GM12878 (cell line): ENCODE results near the gene GORASP1. TPM values are rescaled to one million over a fixed set of nuclear protein-coding genes. Genes with fewer than 3 reads are reported as not detected.

Experiments
- ATAC-seq: fragments of 200-7000 bp; cut with Tn5 transposase; 3 replicates; pipeline ENCODE4 v1.9.1; 2020; ENCODE audit warnings: mild to moderate bottlenecking, moderate library complexity
- BruUV-seq: library from RNA; stranded (reverse); fragments of 400-500 nt; replicated peaks from 2 replicates; lab custom pipeline; 2021; lab: Mats Ljungman, UMichigan
- CTCF ChIA-PET: fragments of 300-600 bp; sonication (Branson Sonifier 250); formaldehyde crosslinking; extraction: SDS; loops from one replicate; lab custom pipeline; 2021; ENCODE audit warnings: inconsistent platforms; lab: Yijun Ruan, JAX
- POLR2A ChIA-PET: fragments of 350-600 bp; formaldehyde crosslinking; extraction: SDS; loops from one replicate; lab custom pipeline; 2021; ENCODE audit warnings: inconsistent platforms; lab: Charles Lee
- RAD21 ChIA-PET: fragments of 300-600 bp; sonication (Branson Sonifier 250); formaldehyde crosslinking; loops from one replicate; lab custom pipeline; 2023; ENCODE audit warnings: antibody characterized with exemption; ENCODE audit not compliant: unreplicated experiment; lab: Charles Lee
- SMC1A ChIA-PET: fragments of 300-600 bp; sonication (Branson Sonifier 250); formaldehyde crosslinking; loops from one replicate; lab custom pipeline; 2023; ENCODE audit not compliant: unreplicated experiment, uncharacterized antibody; lab: Charles Lee
- DNase-seq: peaks from one replicate; pipeline ENCODE4 v3.0.0-alpha.2; 2011; ENCODE audit warnings: low read depth, low spot score
- FAIRE-seq: peaks from 3 replicates; lab custom pipeline; 2011; peaks lifted over from hg19 to GRCh38; lab: Jason Lieb, UNC
- H2AFZ ChIP-seq: 2 replicates; pipeline ENCODE4 v1.6.0; 2011; ENCODE audit warnings: low read depth, low read length, control low read depth; ENCODE audit not compliant: control insufficient read depth
- H3K27ac ChIP-seq: 2 replicates; pipeline ENCODE4 v1.5.1; 2011; ENCODE audit warnings: control low read depth; ENCODE audit not compliant: control insufficient read depth, insufficient read depth
- H3K27me3 ChIP-seq, 2 experiments: replicated peaks in 1 of 2; 2 replicates each; pipeline versions ENCODE4 v1.6.0 to v1.6.1; 2011; ENCODE audit warnings: low read length in 1 of 2; ENCODE audit not compliant: control insufficient read depth in 2 of 2, insufficient read depth in 2 of 2
- H3K36me3 ChIP-seq, 2 experiments: 2 replicates each; pipeline ENCODE4 v1.5.1; 2011; ENCODE audit warnings: low read length in 1 of 2; ENCODE audit not compliant: control insufficient read depth in 2 of 2, insufficient read depth in 2 of 2
- H3K4me1 ChIP-seq: 2 replicates; pipeline ENCODE4 v1.6.1; 2011; ENCODE audit warnings: mild to moderate bottlenecking, low read length, moderate library complexity, mixed read lengths; ENCODE audit not compliant: control insufficient read depth, insufficient read depth
- H3K4me2 ChIP-seq: 2 replicates; pipeline ENCODE4 v1.6.0; 2011; ENCODE audit warnings: control low read depth; ENCODE audit not compliant: control insufficient read depth, insufficient read depth
- H3K4me3 ChIP-seq: fragments of 200-600 bp; sonication (generic); 2 replicates; pipeline ENCODE4 v1.5.1; 2016
- H3K79me2 ChIP-seq: 2 replicates; pipeline ENCODE4 v1.6.0; 2011; ENCODE audit warnings: low read length; ENCODE audit not compliant: control insufficient read depth, insufficient read depth
- H3K9ac ChIP-seq: 2 replicates; pipeline ENCODE4 v1.8.0; 2011; ENCODE audit warnings: low read length, control low read depth, mixed read lengths; ENCODE audit not compliant: control insufficient read depth, insufficient read depth
- H3K9me3 ChIP-seq: replicated peaks from 3 replicates; pipeline ENCODE4 v1.5.1; 2011; ENCODE audit warnings: mild to moderate bottlenecking, low read length; ENCODE audit not compliant: control insufficient read depth, insufficient read depth
- H4K20me1 ChIP-seq: 2 replicates; pipeline ENCODE4 v1.6.0; 2011; ENCODE audit not compliant: control insufficient read depth, insufficient read depth
- MEF2B ChIP-seq: fragments of 450-650 bp; IDR thresholded peaks from 2 replicates; pipeline ENCODE4 v1.6.1; 2018; ENCODE audit warnings: mild to moderate bottlenecking, moderate library complexity; ENCODE audit not compliant: partially characterized antibody, poor library complexity, severe bottlenecking
- NR2C1 ChIP-seq: fragments of 450-650 bp; IDR thresholded peaks from 2 replicates; pipeline ENCODE4 v1.6.1; 2017; ENCODE audit warnings: antibody characterized with exemption, mild to moderate bottlenecking, moderate library complexity
- NRF1 ChIP-seq: conservative IDR thresholded peaks from 2 replicates; pipeline ENCODE4 v1.6.1; 2011; ENCODE audit warnings: mild to moderate bottlenecking, low read depth, low read length, improper control_type of control experiment
- SMARCA5 ChIP-seq: fragments of 450-650 bp; IDR thresholded peaks from 2 replicates; pipeline ENCODE4 v1.6.1; 2017; ENCODE audit warnings: mild to moderate bottlenecking
- TARDBP ChIP-seq: IDR thresholded peaks from 2 replicates; pipeline ENCODE4 v1.6.1; 2016; ENCODE audit warnings: borderline replicate concordance
- WGBS: methylation state at CpG from one replicate; pipeline ENCODE4 v1.1.6; 2016; ENCODE audit warnings: low lambda C conversion rate; ENCODE audit not compliant: insufficient replicate concordance, insufficient coverage; ENCODE audit errors: missing lambda C conversion rate; 5-methylcytosine and 5-hydroxymethylcytosine counted together
- in situ Hi-C: fragments of 300-500 bp; cut with MboI; formaldehyde crosslinking; loops from 9 replicates; pipeline ENCODE4 v1.14.3; 2018; ENCODE audit warnings: mixed read lengths
- intact Hi-C: fragments of 100-400 bp; cut with micrococcal nuclease; formaldehyde crosslinking; loops from one replicate; pipeline ENCODE4 v1.14.2; 2022; ENCODE audit not compliant: unreplicated experiment
- polyA plus RNA-seq, 11 experiments: library from polyadenylated mRNA; depleted of rRNA in 4 of 11; unstranded in 6 of 11; stranded (reverse) in 5 of 11; fragments of >200 nt; fragmentation: Nextera tagmentation in 4 of 11; fragmentation: Illumina TruSeq in 1 of 11; extraction: Ambion mirVana in 4 of 11; extraction: Trizol in 1 of 11; gene quantifications; 1 replicate in 1 of 11; 2 replicates in 10 of 11; pipeline versions ENCODE4 v1.2.1 to v1.2.3, GENCODE V29; 2011 to 2016; ENCODE audit warnings: inconsistent platforms in 2 of 11, missing spikeins in 2 of 11, low read depth in 1 of 11
- total RNA-seq, 4 experiments: library from RNA; depleted of rRNA in 3 of 4; stranded (reverse); fragments of >200 nt in 3 of 4; fragmentation: Illumina TruSeq in 1 of 4; extraction: Trizol in 1 of 4; gene quantifications; 2 replicates each; pipeline versions ENCODE4 v1.2.1 to v1.2.3, GENCODE V29; 2013 to 2021
- TF ChIP-seq, protein P1 (sequence below): IDR thresholded peaks from 2 replicates; pipeline ENCODE4 v1.6.1; 2012; ENCODE audit warnings: mild to moderate bottlenecking, low read depth, low read length
- TF ChIP-seq, protein P2 (sequence below): IDR thresholded peaks from 2 replicates; pipeline ENCODE4 v1.6.1; 2011; ENCODE audit warnings: mild to moderate bottlenecking, low read depth, low read length, moderate library complexity; ENCODE audit not compliant: insufficient replicate concordance
- TF ChIP-seq, protein P3 (sequence below): IDR thresholded peaks from 2 replicates; pipeline ENCODE4 v1.6.1; 2012; ENCODE audit warnings: low read depth, low read length, improper control_type of control experiment
- TF ChIP-seq, protein P4 (sequence below): fragments of 450-650 bp; IDR thresholded peaks from 2 replicates; pipeline ENCODE4 v1.6.1; 2017; ENCODE audit warnings: mild to moderate bottlenecking, moderate library complexity
- TF ChIP-seq, protein P5 (sequence below): IDR thresholded peaks from 2 replicates; pipeline ENCODE4 v1.6.1; 2012; ENCODE audit warnings: low read length, inconsistent platforms

GORASP1 gene
- total and polyA plus RNA-seq, 10 of the 15 experiments (the other 5 are each of a cell fraction or from before 2014, with no cell fraction given): 3.6 to 32.7 (median 23.2) TPM

DNA sequence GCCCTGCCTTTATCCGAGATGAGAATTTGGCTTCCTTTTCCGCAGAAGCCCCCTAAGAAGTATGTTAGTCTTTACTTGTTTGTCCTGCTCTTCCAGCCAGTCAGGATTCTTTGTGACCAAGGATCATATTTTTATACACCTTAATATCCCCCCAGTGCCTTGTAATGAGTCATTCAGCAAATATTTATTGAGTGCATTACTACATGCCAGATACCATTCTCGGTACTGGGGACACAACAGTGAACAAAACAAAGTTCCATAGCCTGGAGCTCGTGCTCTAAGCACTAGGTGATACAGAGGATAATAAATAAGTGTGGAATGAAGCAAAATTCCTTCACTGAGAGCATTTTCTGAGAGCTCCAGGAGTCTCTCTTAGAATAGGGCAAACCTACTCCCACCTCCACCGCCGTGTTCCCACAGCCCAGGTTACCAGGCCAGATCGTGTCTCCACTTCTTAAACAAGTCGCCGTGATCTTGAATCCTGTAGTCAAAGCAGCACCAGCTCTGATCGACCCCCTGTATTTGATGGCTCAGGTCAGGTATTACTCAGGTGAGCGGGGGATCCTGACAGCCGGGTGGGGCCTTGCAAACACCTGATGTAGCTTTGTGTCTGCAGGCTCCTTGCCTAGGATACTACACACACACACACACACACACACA lies 18.5 kb upstream of the GORASP1 start:
- H3K4me3 ChIP-seq: no peak overlapping the region
- ChIA-PET RAD21 (interaction anchor here (1.0 to 4.2 kb wide), 6 partner anchors 31 to 169 kb away, joined by 3 to 40 read pairs (median 3); no protein-coding TSS in a partner anchor), SMC1A (interaction anchor here (0.9 to 4.8 kb wide), 10 partner anchors 13 to 166 kb away, joined by 3 to 45 read pairs (median 4); partner anchors contain the start of gene XIRP1), POLR2A (no interaction called here), CTCF (interaction anchor here (0.5 to 4.5 kb wide), 19 partner anchors 8 to 166 kb away, joined by 3 to 47 read pairs (median 6); partner anchors contain the start of genes GORASP1, TTC21A and XIRP1)
- in situ Hi-C loops (no loop called here), intact Hi-C loops (no loop called here)
- H3K9ac ChIP-seq: no peak overlapping the region
- H3K4me1 ChIP-seq: peaks cover 25% of the 10 kb centered on the region
- FAIRE-seq: no peak
- ATAC-seq: no peak
- BruUV-seq: no TSS peak
- WGBS: 75% methylated on average over 12 of the region's 12 CpGs
- no peaks in the 10 kb centered on the region for H3K27me3 ChIP-seq
- no peaks in the 10 kb centered on the region for H3K9me3 ChIP-seq
- H3K36me3 ChIP-seq: no peaks in the 10 kb centered on the region
- H3K4me2 ChIP-seq: no peak overlapping the region
- no peak for DNase-seq
- H3K79me2 ChIP-seq: no peaks in the 10 kb centered on the region
- H3K27ac ChIP-seq: no peak overlapping the region
- no peak overlapping the region for H2AFZ ChIP-seq
- H4K20me1 ChIP-seq: no peaks in the 10 kb centered on the region
- TF ChIP-seq MEF2B (no peak), TARDBP (no peak), NRF1 (no peak), NR2C1 (no peak), SMARCA5 (no peak)
- TF ChIP-seq, protein P1, sequence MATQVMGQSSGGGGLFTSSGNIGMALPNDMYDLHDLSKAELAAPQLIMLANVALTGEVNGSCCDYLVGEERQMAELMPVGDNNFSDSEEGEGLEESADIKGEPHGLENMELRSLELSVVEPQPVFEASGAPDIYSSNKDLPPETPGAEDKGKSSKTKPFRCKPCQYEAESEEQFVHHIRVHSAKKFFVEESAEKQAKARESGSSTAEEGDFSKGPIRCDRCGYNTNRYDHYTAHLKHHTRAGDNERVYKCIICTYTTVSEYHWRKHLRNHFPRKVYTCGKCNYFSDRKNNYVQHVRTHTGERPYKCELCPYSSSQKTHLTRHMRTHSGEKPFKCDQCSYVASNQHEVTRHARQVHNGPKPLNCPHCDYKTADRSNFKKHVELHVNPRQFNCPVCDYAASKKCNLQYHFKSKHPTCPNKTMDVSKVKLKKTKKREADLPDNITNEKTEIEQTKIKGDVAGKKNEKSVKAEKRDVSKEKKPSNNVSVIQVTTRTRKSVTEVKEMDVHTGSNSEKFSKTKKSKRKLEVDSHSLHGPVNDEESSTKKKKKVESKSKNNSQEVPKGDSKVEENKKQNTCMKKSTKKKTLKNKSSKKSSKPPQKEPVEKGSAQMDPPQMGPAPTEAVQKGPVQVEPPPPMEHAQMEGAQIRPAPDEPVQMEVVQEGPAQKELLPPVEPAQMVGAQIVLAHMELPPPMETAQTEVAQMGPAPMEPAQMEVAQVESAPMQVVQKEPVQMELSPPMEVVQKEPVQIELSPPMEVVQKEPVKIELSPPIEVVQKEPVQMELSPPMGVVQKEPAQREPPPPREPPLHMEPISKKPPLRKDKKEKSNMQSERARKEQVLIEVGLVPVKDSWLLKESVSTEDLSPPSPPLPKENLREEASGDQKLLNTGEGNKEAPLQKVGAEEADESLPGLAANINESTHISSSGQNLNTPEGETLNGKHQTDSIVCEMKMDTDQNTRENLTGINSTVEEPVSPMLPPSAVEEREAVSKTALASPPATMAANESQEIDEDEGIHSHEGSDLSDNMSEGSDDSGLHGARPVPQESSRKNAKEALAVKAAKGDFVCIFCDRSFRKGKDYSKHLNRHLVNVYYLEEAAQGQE: no peak
- TF ChIP-seq, protein P2, sequence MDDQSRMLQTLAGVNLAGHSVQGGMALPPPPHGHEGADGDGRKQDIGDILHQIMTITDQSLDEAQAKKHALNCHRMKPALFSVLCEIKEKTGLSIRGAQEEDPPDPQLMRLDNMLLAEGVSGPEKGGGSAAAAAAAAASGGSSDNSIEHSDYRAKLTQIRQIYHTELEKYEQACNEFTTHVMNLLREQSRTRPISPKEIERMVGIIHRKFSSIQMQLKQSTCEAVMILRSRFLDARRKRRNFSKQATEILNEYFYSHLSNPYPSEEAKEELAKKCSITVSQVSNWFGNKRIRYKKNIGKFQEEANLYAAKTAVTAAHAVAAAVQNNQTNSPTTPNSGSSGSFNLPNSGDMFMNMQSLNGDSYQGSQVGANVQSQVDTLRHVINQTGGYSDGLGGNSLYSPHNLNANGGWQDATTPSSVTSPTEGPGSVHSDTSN: no peak
- TF ChIP-seq, protein P3, sequence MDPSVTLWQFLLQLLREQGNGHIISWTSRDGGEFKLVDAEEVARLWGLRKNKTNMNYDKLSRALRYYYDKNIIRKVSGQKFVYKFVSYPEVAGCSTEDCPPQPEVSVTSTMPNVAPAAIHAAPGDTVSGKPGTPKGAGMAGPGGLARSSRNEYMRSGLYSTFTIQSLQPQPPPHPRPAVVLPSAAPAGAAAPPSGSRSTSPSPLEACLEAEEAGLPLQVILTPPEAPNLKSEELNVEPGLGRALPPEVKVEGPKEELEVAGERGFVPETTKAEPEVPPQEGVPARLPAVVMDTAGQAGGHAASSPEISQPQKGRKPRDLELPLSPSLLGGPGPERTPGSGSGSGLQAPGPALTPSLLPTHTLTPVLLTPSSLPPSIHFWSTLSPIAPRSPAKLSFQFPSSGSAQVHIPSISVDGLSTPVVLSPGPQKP: no peak
- TF ChIP-seq, protein P4, sequence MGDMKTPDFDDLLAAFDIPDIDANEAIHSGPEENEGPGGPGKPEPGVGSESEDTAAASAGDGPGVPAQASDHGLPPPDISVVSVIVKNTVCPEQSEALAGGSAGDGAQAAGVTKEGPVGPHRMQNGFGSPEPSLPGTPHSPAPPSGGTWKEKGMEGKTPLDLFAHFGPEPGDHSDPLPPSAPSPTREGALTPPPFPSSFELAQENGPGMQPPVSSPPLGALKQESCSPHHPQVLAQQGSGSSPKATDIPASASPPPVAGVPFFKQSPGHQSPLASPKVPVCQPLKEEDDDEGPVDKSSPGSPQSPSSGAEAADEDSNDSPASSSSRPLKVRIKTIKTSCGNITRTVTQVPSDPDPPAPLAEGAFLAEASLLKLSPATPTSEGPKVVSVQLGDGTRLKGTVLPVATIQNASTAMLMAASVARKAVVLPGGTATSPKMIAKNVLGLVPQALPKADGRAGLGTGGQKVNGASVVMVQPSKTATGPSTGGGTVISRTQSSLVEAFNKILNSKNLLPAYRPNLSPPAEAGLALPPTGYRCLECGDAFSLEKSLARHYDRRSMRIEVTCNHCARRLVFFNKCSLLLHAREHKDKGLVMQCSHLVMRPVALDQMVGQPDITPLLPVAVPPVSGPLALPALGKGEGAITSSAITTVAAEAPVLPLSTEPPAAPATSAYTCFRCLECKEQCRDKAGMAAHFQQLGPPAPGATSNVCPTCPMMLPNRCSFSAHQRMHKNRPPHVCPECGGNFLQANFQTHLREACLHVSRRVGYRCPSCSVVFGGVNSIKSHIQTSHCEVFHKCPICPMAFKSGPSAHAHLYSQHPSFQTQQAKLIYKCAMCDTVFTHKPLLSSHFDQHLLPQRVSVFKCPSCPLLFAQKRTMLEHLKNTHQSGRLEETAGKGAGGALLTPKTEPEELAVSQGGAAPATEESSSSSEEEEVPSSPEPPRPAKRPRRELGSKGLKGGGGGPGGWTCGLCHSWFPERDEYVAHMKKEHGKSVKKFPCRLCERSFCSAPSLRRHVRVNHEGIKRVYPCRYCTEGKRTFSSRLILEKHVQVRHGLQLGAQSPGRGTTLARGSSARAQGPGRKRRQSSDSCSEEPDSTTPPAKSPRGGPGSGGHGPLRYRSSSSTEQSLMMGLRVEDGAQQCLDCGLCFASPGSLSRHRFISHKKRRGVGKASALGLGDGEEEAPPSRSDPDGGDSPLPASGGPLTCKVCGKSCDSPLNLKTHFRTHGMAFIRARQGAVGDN: no peak
- TF ChIP-seq, protein P5, sequence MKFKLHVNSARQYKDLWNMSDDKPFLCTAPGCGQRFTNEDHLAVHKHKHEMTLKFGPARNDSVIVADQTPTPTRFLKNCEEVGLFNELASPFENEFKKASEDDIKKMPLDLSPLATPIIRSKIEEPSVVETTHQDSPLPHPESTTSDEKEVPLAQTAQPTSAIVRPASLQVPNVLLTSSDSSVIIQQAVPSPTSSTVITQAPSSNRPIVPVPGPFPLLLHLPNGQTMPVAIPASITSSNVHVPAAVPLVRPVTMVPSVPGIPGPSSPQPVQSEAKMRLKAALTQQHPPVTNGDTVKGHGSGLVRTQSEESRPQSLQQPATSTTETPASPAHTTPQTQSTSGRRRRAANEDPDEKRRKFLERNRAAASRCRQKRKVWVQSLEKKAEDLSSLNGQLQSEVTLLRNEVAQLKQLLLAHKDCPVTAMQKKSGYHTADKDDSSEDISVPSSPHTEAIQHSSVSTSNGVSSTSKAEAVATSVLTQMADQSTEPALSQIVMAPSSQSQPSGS: no peak
